Kidney epithelial cell (primary cell): ENCODE measurements around the gene BLOC1S5. TPM values are rescaled to one million over a fixed set of nuclear protein-coding genes. Genes with fewer than 3 reads are reported as not detected.

Experiments used
- DNase-seq: peaks from one replicate; pipeline ENCODE4 v3.0.0-alpha.2; 2010; ENCODE audit warnings: low read depth
- H3K27me3 ChIP-seq: 2 replicates; pipeline ENCODE4 v1.6.0; 2011; ENCODE audit warnings: low read length; ENCODE audit not compliant: control insufficient read depth, insufficient read depth
- H3K36me3 ChIP-seq: 2 replicates; pipeline ENCODE4 v1.5.1; 2011; ENCODE audit warnings: low read length; ENCODE audit not compliant: control insufficient read depth, insufficient read depth
- H3K4me3 ChIP-seq: 2 replicates; pipeline ENCODE4 v1.5.1; 2011; ENCODE audit warnings: low read depth, mild to moderate bottlenecking, control low read depth, low read length
- total RNA-seq: library from RNA; depleted of rRNA; stranded (reverse); fragments of >200 nt; gene quantifications from 2 replicates; pipeline ENCODE4 v1.2.3, GENCODE V29; 2015
- TF ChIP-seq, protein P1 (sequence below): IDR thresholded peaks from 2 replicates; pipeline ENCODE4 v1.5.1; 2011; ENCODE audit warnings: mild to moderate bottlenecking, moderate library complexity, low read length, control low read depth, inconsistent platforms; ENCODE audit not compliant: insufficient read depth, poor library complexity, severe bottlenecking

Gene BLOC1S5
- total RNA-seq, 1 donor from 2014 or later, result 14.8 TPM

DNA sequence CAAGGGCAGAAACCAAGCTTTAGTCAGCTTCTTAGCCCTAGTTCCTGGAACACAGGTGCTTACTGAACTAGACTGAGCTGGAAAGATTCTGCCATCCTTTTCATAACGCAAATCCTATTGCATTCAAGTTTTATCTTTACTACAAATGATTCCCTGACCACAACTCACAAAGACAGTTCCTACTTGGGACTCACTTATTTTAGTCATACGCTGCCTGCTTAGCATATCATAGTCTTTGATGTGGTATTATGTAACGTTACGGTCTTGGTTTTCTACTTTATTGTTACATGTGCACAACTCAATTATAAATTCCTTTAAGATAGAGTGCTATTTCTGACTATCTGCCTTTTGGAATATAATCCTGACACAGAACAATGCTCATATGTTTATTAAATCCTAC lies 59.1 kb downstream of the BLOC1S5 start:
- Histone ChIP-seq H3K36me3 (no peaks in the 10 kb centered on the region), H3K4me3 (no peak overlapping the region), H3K27me3 (no peaks in the 10 kb centered on the region)
- DNase-seq, result no peak
- TF ChIP-seq, protein P1, sequence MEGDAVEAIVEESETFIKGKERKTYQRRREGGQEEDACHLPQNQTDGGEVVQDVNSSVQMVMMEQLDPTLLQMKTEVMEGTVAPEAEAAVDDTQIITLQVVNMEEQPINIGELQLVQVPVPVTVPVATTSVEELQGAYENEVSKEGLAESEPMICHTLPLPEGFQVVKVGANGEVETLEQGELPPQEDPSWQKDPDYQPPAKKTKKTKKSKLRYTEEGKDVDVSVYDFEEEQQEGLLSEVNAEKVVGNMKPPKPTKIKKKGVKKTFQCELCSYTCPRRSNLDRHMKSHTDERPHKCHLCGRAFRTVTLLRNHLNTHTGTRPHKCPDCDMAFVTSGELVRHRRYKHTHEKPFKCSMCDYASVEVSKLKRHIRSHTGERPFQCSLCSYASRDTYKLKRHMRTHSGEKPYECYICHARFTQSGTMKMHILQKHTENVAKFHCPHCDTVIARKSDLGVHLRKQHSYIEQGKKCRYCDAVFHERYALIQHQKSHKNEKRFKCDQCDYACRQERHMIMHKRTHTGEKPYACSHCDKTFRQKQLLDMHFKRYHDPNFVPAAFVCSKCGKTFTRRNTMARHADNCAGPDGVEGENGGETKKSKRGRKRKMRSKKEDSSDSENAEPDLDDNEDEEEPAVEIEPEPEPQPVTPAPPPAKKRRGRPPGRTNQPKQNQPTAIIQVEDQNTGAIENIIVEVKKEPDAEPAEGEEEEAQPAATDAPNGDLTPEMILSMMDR, result no peak

DNA sequence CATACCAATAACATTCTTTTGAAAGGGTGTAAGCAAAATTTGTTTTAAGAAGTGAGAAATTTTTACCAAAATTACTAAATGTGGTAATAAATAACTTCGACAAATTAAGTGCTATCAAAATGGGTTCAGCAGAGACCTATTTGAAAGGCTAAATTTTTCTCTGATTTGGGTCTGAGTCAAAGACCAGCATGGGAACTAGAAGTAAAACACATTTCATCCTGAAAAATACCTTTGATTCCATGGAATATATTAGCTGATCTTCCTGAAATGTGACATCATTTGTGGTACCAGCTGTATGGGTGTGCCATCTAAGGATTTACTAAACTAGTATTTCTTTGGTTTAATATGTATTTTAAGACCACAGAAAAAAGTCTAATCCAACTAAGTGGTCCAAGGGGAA lies 63.6 kb downstream of the BLOC1S5 start:
- Histone ChIP-seq H3K4me3 (no peak overlapping the region), H3K36me3 (no peaks in the 10 kb centered on the region), H3K27me3 (no peaks in the 10 kb centered on the region)
- TF ChIP-seq, protein P1, result no peak
- no peak for DNase-seq

DNA sequence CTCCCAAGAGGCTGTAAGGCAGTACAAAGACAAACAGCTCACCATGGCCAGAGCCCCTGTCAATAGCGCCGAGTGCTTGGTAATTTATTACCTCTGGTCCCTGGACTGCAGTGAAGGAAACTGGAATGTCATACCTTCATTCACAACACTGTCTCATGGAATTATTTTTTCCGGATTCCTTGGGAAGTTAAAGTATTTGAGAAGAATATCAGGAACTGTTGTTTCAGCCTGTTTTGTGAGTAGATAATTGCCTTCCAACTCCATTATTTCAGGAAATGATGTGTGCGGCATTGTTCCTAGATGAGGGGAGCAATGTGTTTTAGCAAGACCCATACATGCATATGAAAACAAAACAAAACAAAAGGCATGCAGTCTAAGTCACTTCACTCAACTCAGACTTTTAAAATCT lies 64.0 kb downstream of the BLOC1S5 start:
- DNase-seq, result no peak
- Histone ChIP-seq H3K27me3 (no peaks in the 10 kb centered on the region), H3K36me3 (no peaks in the 10 kb centered on the region), H3K4me3 (no peak overlapping the region)
- TF ChIP-seq, protein P1, result no peak

DNA sequence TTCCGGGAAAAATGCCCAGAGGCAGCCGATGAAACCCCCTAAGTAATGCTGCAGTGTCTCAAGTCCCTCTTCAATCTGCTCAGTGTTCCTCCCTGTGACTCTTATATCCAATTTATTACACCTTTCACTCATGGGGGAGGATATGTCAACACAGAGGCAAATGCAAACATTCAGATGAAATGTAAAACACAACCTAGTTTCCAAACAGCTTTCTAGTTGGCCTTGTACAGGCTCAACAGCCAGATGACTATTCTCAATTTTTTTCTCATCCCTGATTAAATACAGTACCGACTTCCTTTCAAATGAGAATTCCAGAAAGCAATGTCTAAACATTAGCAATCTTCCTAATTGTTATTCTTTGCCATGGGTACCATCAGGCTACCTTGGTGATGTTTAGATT lies 65.0 kb downstream of the BLOC1S5 start:
- Histone ChIP-seq H3K27me3 (no peaks in the 10 kb centered on the region), H3K4me3 (no peak overlapping the region)
- TF ChIP-seq, protein P1, result no peak

DNA sequence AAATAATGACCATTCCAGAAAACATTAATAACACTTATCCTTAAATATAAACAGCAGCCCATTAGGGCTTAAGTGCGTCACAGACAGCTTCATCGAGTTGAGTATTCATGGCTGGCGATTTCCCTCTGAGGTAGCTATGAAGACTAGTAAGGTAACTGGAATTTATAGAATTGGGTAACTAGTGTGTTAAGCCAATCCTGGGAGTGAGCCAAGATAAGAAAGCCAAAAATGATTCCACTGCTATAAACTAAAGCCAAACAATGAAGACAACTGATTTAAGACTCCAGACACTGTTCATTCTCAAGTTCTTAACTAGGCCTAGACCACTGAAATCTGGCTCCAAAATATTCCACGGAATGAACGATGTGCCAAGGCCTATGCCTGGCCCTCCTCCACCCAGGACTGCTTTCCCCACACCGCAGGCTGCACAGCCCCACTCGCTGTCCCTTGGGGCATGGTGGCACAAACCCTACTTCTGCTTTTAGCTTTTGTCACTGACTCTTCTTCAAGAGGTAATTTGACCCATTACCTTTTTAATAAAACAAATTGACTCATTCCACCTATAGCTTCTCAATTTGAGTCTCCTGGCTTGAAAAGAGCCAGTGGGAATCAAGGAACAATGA lies 66.0 kb downstream of the BLOC1S5 start:
- Histone ChIP-seq H3K4me3 (no peak overlapping the region), H3K27me3 (no peaks in the 10 kb centered on the region), H3K36me3 (no peaks in the 10 kb centered on the region)
- TF ChIP-seq, protein P1, result no peak
- DNase-seq, result no peak

More for the DNA sequence above, 65.0 kb downstream of the BLOC1S5 start:
- no peaks in the 10 kb centered on the region for H3K36me3 ChIP-seq
- no peak for DNase-seq

DNA sequence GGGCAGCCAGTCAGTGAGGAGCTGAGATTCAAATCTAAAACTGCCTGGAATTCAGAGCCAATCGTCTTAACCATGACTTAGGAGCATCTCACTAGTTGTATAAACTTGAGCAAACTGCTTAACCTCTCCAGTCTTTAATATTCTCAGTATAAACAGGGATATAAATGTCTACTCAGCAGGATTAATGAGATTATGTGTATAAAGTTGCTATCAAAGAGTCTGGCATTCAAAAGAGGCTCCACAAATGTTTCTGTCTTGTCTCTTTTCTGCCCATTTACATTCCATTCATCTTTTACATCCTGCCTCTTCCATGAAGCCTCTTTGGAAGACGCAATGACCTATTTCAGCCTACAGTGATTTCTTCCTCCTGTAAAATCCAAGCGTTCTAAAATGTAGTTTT lies 66.9 kb downstream of the BLOC1S5 start:
- TF ChIP-seq, protein P1, result no peak
- H3K4me3 ChIP-seq, result no peak overlapping the region
- DNase-seq, result no peak
- H3K27me3 ChIP-seq, result no peaks in the 10 kb centered on the region
- no peaks in the 10 kb centered on the region for H3K36me3 ChIP-seq
